HG03565 (cell line): ENCODE results near the gene CACNB2.

Experiments used
- ATAC-seq: cut with Tn5 transposase; IDR thresholded peaks from one replicate; pipeline ENCODE4 v1.9.1; 2021; ENCODE audit warnings: mild to moderate bottlenecking, moderate library complexity; ENCODE audit not compliant: unreplicated experiment

Gene CACNB2

DNA sequence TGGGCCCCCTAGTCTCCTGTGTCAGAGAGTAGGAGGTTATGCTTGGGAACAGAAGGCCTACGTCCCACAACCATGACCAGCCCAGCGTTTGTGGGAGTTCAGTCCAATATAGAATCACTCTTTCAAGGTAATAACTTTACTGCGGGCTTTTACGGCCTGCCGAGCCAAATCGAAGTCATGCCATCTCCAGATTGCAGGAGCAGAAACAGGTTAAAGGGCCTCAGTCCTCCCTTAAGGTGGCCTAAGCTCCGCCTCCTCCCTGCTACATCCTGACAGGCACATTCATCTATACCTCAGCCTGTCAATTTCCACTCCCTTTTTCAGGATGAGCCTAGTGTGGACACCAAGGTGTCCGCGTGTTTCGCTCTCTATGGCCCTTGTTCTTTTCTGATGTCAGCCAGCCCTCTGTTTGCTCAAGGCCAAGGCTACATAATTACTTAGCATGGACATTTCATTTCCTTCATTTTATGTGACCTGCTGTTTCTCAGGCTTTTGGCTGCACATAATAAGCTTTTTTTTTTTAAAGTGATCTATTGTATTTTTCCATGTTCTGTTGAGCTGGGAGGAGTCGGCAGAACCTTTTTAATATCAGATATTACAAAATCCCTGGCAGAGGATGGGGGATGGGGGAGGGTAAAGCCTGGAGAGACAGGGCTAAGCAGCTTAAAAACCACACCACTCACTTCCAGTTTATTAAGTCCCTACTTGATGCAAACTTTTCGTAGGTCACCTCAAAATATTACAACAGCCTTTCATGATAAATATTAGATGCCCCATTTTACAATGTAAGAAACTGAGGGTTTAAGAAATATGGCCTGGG, 84.6 kb downstream of the CACNB2 start:
- ATAC-seq: no peak

DNA sequence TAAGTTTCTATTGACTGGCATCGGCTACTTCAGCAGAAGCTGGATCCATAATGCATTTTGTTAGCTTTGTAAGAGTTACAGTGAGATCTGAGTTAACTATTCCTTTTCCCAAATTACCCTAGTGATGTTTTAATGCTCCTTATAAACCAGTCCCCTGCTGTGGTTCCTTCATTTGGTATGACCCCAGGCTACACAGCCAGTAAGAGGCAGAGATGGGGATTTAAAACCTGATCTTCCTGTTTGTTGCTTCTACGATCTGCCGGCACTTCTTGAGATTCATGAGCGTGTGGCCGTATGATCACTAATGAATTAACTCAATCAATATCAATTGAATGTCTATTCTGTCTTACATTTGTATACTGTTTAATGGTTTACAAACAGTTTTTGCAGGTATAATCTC, 86.1 kb downstream of the CACNB2 start:
- no peak for ATAC-seq

DNA sequence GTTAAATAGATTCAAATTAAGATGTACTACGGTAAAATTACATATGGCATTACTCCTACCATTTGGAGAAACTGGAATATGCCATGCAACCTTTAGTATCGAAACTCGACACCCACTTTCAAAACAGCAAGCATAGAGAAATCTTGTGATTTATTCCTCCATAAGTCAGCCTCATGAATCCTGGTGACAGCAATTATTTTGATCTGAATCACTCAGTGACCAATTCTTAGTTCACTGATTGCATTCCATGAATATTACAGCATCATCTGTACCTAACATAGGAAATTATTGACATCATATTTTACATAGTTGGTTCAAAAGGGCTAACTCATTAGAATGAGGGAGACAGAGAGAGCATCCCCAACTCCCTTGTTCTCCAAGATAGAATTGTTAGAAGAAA, 89.6 kb downstream of the CACNB2 start:
- no peak for ATAC-seq

DNA sequence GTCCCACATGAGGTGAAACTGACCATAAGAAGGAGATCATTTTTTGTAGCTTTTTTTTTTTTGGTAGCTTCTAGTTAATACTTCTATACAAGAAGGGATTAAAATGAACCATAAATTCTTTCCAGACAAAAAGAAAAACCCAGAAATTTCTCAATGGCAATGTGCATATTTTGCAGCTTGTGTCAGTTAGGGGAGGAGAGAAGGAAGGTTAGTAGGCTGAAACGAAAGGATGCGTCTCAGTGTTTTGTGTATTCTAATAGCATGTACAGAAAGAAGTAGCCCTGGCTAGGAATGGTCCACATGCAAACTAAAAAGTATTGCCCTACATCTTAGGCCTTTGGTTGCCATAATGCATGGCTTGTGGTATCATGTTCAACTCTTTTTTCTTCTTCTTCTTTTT, 90.6 kb downstream of the CACNB2 start:
- no peak for ATAC-seq

DNA sequence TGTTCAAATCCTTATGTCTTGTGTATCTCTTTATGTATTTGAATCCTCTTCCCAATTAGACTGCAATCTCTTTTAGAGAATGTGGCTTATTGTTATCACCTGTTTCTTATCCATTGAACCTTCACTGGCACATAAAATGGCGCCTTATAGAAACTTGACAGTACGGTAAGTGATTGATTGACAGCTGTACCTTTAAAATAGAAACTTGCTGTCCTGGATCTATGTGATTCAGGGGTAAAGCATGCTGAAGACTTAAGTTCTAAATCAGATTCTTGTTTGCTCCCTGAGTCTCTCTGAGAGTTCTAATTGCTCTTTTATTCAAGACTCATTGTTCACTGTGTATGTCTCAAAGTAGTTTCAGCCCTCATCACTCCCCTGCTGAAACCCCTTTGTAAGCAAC, 91.3 kb downstream of the CACNB2 start:
- ATAC-seq: no peak

DNA sequence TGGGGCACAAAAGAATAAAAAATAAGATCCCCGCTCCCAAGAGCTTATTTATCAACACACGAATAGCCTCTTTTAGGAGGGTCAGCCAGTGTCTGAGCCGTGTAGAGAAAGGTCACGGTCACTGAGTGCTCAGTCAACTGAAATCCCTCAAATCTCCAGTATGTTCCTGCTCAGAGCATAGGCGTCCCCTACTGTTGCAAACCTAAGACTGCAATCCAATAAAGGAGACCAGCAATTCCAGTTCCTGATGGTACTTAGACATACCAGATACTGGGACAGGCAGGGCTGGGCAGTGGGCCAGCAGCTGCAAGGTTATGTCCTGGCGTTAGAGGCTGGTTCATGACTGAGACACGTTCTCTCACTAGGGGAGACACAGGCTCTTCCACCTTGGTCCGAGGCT, 93.6 kb downstream of the CACNB2 start:
- ATAC-seq: no peak

DNA sequence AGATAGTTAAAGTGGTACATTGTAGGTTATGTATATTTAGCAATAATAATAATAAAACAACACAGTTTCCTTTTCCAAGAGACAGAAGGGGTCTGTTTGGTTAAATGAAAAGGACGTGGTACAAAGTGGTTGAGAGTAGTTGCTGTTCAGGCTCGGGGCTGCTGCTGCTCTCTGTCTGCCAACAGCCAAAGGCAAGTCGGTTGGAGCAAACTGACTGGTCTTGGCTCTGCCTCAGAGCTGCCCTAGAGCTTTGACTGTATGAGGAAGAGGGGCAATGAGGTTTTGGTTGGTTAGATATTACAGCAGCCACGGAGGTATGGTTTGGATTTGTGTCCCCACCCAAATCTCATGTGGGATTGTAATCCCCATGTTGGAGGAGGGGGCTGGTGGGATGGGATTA, 95.3 kb downstream of the CACNB2 start:
- no peak for ATAC-seq

DNA sequence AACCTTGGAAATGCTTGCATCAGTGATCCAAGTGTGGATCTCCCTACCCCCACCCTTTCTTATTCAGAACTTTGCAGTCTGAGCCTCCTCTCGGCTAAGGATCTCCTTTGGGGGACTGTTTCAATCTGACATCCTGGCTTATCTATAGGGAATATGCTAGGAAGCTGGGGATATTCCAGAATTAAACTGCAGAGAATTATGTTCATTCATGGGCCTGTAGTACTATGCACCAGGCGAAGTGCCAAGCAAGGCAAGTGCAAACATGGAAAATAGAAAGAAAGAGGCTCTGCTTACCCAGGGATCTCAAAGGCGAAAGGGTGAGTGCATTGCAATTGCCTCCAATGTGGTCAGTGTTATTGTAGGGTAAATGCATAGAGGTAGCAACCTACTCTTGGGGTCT, 96.5 kb downstream of the CACNB2 start:
- no peak for ATAC-seq

DNA sequence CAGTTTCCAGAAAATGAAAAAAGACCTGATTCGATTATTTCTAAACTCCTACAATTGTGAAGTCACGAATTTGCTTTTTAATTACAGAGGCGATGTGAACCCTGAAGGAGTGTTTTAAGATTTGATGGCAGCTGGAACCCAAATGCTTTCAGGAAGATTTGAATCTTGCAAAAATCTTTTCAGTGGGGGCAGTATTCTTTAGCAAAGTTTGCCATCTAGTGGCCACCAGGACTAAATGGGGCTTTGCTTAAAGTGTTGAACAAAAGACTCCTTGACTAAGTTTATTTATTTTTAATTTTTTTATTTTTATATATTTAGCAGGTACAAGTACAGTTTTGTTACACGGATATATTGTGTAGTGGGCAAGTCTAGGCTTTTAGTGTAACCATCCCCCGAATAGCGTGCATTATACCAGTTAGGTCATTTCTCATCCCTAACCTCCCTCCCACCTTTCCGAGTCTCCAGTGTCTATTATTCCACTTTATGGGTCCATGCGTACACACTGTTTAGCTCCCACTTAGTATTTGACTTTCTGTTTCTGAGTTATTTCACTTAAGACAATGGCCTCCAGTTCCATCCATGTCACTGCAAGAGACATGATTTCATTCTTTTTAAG, 98.8 kb downstream of the CACNB2 start:
- no peak for ATAC-seq

DNA sequence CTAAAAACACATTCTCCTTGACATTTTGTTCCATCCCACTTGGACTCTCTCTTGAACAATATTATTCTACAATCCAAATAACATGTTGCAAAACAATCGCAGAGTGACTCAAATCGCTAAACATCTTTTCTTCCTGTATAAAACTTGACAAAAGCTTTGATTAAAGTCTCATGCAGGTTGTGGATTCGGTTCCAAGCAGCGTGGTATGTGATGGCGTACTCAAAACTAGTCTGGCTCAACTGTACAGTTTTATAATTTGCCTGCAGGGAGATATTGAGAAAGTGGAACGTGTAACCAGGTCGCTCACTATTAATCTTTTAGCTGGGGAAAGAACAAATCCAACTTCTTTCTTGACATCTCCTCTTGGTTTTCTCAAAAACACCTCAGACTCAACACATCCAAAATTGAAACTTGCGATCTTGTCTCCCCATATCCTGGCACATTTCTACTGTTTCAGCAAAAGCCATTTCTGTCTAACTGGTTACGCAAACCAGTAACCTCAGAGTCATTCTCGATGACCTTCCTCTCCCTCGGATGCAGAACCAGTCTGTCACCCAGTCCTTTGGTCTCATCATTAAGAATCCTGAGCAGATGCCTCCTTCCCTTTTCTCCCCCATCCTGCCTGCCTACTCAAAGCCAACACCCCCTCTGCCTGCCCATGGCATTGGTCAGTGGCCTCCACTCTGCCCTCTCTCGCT, 100.1 kb downstream of the CACNB2 start:
- ATAC-seq: no peak

DNA sequence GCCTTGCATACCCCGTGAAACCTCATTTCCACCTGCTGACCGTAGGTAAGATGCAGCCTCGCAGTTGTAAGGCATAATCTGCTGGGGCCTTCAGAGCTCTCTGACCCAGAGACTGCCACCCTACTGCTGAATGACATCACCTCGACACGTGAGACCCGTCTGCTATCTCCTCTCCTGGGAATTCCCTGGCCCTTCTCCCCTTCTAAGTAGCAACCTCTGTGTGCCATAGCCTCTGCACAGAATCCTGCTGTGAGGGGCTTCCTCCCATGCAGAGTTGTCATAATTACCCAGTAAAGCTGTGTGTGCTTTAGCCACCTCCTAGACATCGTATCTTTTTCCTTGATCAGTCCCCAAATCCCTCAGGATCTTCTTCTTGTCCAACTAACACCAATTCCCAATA, 106.7 kb downstream of the CACNB2 start:
- ATAC-seq: no peak

DNA sequence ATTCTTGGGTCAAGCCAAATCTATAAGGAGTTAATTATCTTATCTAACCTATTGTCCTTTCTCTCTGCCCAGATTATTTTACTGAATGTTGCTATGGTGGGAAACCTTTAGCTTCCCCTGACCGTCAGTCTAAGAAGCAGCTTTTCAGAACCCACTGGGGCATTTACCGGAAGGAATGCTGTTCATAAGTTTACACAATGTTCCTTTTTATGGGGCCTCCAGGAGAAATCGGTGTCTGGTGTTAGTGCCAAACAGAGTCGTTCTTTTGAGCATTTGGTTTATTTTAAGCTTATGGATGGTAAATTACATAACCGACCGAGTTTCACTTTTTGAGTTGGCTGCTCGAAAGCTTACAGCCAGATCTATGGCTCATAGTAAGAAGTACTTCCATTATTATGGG, 111.9 kb downstream of the CACNB2 start:
- no peak for ATAC-seq

DNA sequence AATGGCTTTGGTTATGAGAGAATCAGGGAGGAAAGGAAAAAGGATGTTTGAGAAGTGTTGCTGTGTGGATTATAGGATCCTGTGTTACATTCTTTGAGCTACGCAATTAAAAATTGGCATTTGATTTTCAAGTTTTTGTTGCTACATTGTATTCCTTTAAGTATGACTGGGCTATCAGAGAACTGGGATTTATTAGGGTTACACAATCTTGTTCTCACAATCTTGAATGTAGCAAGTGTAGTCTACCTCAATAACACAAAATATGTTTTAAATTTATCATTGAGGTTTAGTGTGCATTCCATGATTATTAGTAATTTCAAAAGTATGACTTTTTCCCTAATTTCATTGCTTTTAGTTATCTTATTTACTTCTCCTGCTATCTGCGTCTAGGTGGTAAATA, 113.9 kb downstream of the CACNB2 start:
- no peak for ATAC-seq

DNA sequence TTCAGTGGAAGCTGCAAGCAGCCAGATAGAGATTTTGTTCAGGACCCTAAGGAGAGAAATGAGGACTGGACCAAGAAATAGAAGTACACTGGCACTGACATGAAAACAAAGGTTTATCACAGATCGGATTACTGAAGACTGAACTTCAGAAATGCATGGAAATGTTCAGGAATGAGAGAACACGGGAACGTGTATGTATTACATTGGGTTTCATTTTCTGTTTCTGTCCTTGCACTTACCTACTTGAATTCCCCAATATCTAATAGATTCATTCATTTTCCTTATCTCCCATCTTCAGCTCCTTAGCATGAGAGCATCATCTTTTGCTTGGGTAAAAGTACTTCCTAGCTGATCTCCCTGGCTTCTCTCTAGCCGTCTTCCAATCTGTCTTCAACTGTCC, 114.5 kb downstream of the CACNB2 start:
- ATAC-seq: no peak

DNA sequence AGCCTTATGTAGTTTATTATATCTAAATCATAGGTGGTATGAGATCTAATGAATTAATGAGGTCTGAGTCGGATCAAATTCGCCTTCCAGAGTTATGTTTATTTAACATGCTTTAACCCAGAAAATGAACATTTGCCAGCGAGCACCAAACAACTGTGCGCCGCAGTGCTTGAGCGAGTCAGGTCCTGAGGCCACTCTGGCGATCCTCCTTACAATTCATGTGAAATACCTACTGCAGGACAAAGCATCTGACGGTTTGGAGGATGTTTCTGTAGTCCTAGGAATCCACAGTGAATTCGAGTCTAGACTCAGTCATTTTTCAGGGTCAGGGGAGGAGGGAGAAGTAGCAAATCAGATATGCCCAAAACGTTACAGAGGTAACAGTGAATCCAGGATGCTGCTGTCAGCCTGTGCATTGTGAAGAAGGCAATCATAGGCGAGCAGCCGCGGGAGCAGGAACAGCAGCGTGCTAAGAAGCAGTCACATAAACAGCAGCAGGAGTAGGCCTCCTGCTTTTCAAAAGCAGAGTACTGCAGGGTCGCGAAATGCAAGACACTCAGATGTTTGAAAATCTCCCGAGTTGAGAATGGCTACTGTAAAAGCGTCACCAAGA, 120.2 kb downstream of the CACNB2 start:
- no peak for ATAC-seq

DNA sequence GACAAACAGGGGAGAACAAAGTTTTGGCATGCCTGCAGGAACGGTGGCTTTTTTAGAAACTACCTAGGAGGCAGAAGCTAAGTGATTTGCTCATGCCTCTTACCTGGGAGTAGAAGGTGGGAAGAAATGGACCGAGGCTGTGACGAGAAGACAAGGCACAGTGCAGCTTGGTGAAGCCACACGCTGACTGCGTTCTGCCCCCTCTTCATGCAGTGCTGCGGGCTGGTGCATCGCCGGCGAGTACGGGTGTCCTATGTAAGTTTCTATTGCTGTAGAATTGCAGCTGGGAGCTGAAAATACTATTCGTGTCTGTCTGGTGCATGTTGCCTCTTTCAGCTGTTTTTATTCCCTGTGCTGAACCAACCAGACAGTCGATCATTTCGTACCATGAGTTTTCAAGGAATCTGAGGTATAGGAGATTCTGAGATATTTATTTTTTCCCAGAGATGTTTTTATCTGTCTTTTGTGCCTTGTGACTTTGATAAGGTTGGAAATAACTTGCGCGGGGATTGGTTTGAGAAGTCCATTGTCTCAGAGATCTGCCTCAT, 120.9 kb downstream of the CACNB2 start:
- no peak for ATAC-seq

DNA sequence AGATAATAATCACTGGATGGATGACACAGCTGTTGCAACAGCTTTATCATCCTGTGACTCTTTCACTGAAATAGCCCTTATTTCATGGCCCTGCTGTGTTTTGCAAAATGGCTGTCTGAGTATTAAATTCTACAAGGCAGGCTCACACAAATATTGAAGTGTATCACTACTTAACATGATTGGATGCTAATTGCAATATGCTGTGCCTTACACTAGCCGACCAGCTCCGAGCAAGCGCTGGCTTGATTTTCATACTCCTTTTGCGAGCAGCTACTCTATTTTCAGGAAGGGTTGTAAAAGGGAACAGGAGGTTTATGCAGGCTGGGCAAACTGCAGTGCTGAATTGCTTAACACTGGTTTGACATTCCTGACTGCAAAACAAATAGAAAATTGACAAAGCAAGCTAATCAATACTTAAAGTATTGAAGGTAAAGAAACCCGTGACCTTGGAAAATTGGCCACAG, 121.6 kb downstream of the CACNB2 start:
- ATAC-seq: no peak

DNA sequence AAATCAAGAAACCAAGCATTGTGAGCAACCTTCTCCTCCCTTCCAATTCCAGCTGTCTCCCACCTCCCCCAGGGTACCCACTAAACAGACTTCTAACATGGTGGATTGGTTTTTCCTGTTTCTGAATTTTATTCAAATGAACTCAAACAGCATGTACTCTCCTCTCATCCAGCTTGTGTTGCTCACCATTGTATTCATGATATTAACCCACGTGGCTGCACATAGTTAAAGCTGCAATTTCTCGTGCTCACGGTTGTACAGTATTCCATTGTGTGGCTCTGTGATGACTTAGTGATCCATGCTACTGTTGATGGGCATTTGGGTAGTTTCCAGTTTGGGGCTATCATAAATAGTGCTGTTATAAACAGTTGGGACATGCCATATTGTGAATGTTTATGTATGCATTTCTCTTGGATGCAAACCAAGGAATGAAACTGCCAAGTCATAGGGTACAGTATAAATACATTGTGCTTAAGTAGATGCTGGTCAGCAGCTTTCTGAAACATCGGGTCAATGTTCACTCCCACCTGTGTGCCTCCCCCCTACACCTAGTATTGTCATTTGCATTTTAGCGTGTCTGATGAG, 124.3 kb downstream of the CACNB2 start:
- ATAC-seq: no peak

DNA sequence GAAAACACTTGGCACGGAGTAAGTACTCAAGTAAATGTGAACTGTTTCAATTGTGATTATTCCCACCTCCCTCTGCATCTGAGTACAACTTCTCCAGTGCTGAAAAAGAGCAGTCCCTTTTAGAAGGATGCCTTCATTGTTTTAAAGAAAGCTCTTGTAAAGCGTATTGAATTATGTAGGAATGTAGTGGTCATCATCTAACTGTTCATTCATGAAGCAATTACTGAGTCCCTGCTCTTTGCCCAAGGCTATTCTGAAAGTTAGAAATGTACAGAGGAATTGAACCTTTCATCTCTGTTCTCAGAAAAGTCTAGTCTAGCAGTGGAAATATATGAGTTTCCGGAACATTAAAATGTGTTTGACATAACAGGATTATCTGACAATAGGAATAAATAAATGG, 127.8 kb downstream of the CACNB2 start:
- no peak for ATAC-seq

DNA sequence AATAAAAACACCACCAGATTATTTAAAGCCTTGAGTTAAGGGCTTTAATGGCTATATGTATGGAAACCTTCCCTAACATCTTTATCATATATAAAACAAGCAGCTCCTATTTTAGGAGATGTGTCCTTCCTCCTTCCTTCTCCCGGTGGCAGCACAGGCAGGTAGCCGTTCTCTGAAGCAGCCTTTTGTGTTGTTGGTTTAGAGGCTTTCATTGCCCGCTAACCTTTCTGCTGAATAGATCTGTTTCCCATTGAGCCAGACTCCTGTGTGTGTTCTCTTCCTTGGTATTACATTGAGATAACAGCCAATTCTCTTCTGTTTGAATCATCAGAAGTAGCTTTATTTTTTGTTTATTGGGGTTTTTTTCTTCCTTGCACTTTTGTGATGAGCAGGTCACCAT, 131.3 kb downstream of the CACNB2 start:
- no peak for ATAC-seq

DNA sequence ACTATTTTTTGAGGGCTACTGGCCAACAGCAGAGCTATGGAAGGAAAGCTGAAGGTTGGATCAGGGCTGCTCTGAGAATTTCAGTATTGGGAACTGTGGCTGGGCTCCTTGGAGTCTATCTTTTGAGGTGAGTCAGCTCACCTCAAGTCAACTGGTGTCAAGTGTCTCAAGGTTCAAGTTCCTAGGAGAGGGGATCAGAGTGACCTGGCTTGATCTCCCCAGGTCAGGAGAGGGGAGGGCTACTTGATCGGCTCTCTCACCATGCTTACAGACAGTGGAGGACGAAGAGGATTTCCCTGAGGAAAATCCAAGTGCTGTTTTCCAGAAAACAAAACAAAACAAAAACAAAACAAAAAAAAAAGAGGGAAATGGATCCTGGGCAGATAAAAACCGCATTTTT, 132.8 kb downstream of the CACNB2 start:
- no peak for ATAC-seq
